Frontal cortex (tissue), 4 donors: ENCODE results near the gene PCDHGB1. TPM values are rescaled to one million over a fixed set of nuclear protein-coding genes. Genes with fewer than 3 reads are reported as not detected.
"Not testable (repeated sequence)": the region's sequence is repeated elsewhere in the genome, so short reads cannot be mapped to it uniquely, and the experiment has no call there.

ENCODE experiments used
- DNase-seq, 2 donors: peaks; one replicate each; pipeline ENCODE4 v3.0.0; 2012; ENCODE audit warnings: low spot score in 2 of 2
- FAIRE-seq: peaks from 2 replicates; lab custom pipeline; 2012; peaks lifted over from hg19 to GRCh38; lab: Jason Lieb, UNC
- total RNA-seq: library from RNA; depleted of rRNA; stranded (reverse); fragments of >200 nt; gene quantifications from one replicate; pipeline ENCODE4 v1.2.3, GENCODE V29; 2014
- donor health status: control.
- donor health status: control.
- donor health status: control.

PCDHGB1 gene
- total RNA-seq, 1 donor from 2014 or later = 6.1 TPM

GRCh38 chr5:141375444-141376155 lies 25.7 kb downstream of the PCDHGB1 start:
- not testable (repeated sequence) for FAIRE-seq, DNase-seq

GRCh38 chr5:141382469-141383294 lies 32.8 kb downstream of the PCDHGB1 start, which contains the start of gene PCDHGA7:
Gene PCDHGA7 (plus strand): TSS chr5:141382742. CDS start chr5:141382900, 158 bp downstream.
- no peak for FAIRE-seq
- no peak for DNase-seq

GRCh38 chr5:141383345-141383744 lies 33.4 kb downstream of the PCDHGB1 start:
- FAIRE-seq (no peak), DNase-seq (no peak)

GRCh38 chr5:141384471-141385267 lies 34.8 kb downstream of the PCDHGB1 start:
- DNase-seq (no peak), FAIRE-seq (no peak)

GRCh38 chr5:141387557-141388311 lies 37.8 kb downstream of the PCDHGB1 start, which contains the start of gene PCDHGB4:
Gene PCDHGB4 (plus strand): TSS chr5:141387698. CDS start chr5:141387885, 187 bp downstream.
- not testable (repeated sequence) for FAIRE-seq, DNase-seq

GRCh38 chr5:141388661-141389060 lies 38.8 kb downstream of the PCDHGB1 start:
- no peak for FAIRE-seq
- DNase-seq = no peak

- FAIRE-seq = no peak
These were observed 39.5 kb downstream of the PCDHGB1 start for GRCh38 chr5:141389153-141390042.

GRCh38 chr5:141392429-141393198 lies 42.7 kb downstream of the PCDHGB1 start, which contains the start of gene PCDHGA8:
Gene PCDHGA8 (plus strand): TSS chr5:141392633. CDS start chr5:141392814, 181 bp downstream.
- no peak for DNase-seq
- FAIRE-seq = no peak

More at GRCh38 chr5:141389153-141390042, 39.5 kb downstream of the PCDHGB1 start:
- DNase-seq = no peak

- DNase-seq (no peak), FAIRE-seq (no peak)
These were observed 43.4 kb downstream of the PCDHGB1 start for GRCh38 chr5:141393267-141393666.

GRCh38 chr5:141394401-141395187 lies 44.7 kb downstream of the PCDHGB1 start:
- FAIRE-seq, DNase-seq: not testable (repeated sequence)

GRCh38 chr5:141397756-141398551 lies 48.1 kb downstream of the PCDHGB1 start, which contains the start of gene PCDHGB5:
Gene PCDHGB5 (plus strand): TSS chr5:141397947. CDS start chr5:141398128, 181 bp downstream.
- FAIRE-seq, DNase-seq: not testable (repeated sequence)

- FAIRE-seq = no peak
These were observed 48.7 kb downstream of the PCDHGB1 start for GRCh38 chr5:141398608-141399007.

GRCh38 chr5:141399555-141400258 lies 49.8 kb downstream of the PCDHGB1 start:
- FAIRE-seq = no peak
- DNase-seq = no peak

More at GRCh38 chr5:141398608-141399007, 48.7 kb downstream of the PCDHGB1 start:
- no peak for DNase-seq
